Astrocyte of the cerebellum (primary cell): ENCODE data around the gene NNMT.

Experiments
- DNase-seq: peaks from one replicate; pipeline ENCODE4 v3.0.0-alpha.2; 2011; ENCODE audit warnings: low read depth
- H3K4me3 ChIP-seq: 2 replicates; pipeline ENCODE4 v1.5.1; 2011; ENCODE audit warnings: mild to moderate bottlenecking, low read depth, low read length, moderate library complexity
- in situ Hi-C: cut with HindIII; loops from 2 replicates; pipeline ENCODE4 v1.10.0; 2017; ENCODE audit warnings: low sequenced_read_pairs
- TF ChIP-seq, protein P1 (sequence below): IDR thresholded peaks from 2 replicates; pipeline ENCODE4 v1.5.1; 2012; ENCODE audit warnings: low read length, low read depth, moderate library complexity, mild to moderate bottlenecking; ENCODE audit errors: missing control alignments

NNMT gene

DNA sequence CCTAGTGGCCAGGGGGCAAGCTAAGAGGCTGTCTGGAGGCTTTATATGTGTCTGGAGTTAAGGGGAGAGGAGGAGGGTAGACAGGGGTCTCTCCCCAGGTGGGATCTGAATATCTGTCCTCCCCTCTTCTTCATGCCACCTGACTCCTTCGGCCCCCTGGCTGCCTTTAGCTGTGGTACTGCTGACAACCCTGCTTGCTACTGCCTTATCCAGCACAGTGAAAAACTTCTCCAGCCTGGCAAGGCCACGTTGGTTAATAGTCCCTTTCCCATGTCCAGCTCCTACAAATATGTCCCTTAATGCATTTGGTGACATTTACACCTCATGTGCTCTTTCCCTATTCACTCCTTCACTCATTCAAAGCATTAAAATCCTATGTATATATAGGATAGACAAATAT, 42.4 kb upstream of the NNMT start:
- TF ChIP-seq, protein P1, sequence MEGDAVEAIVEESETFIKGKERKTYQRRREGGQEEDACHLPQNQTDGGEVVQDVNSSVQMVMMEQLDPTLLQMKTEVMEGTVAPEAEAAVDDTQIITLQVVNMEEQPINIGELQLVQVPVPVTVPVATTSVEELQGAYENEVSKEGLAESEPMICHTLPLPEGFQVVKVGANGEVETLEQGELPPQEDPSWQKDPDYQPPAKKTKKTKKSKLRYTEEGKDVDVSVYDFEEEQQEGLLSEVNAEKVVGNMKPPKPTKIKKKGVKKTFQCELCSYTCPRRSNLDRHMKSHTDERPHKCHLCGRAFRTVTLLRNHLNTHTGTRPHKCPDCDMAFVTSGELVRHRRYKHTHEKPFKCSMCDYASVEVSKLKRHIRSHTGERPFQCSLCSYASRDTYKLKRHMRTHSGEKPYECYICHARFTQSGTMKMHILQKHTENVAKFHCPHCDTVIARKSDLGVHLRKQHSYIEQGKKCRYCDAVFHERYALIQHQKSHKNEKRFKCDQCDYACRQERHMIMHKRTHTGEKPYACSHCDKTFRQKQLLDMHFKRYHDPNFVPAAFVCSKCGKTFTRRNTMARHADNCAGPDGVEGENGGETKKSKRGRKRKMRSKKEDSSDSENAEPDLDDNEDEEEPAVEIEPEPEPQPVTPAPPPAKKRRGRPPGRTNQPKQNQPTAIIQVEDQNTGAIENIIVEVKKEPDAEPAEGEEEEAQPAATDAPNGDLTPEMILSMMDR: peak; percentile 6

DNA sequence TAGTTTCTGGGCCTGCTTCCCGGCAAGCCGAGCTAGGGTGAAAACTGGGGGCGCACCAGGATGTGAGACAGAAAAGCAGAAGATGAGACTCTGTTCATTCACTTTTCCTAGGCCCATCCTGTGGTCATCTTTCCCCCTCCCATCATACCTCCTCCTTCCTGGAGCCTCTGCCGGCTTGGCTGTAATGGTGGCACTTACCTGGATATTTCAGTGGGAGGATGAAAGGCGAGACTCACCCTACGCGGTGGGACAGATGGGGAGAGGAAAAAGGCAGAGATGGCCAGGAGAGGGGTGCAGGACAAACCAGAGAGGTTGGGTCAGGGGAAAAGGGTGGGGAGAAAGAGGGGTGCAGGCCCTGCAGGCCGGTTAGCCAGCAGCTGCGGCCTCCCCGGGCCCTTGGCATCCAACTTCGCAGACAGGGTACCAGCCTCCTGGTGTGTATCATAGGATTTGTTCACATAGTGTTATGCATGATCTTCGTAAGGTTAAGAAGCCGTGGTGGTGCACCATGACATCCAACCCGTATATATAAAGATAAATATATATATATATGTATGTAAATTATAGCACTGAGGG, 41.5 kb upstream of the NNMT start:
- TF ChIP-seq, protein P1: no peak
- in situ Hi-C loops: loop anchor here (5.0 kb wide), 1 partner anchor 87 kb away; no protein-coding TSS in a partner anchor
- DNase-seq: no peak
- H3K4me3 ChIP-seq: no peak overlapping the region

More for the DNA sequence above, 42.4 kb upstream of the NNMT start:
- DNase-seq: no peak
- in situ Hi-C loops: no loop called here
- H3K4me3 ChIP-seq: no peak overlapping the region

DNA sequence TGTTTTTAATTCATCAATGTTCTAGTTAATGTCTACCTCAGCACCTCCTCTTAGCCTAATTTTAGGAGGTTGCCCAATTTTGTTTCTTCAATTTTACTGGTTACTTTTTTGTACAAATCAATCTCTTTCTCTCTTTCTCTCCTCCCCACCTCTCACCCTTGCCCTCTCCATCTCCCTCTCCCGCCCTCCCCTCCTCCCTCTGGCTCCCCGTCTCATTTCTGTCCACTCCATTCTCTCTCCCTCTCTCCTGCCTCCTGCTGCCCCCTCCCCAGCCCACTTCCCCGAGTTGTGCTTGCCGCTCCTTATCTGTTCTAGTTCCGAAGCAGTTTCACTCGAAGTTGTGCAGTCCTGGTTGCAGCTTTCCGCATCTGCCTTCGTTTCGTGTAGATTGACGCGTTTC, 40.9 kb upstream of the NNMT start:
- no peak overlapping the region for H3K4me3 ChIP-seq
- DNase-seq: no peak
- in situ Hi-C loops: loop anchor here (5.0 kb wide), 1 partner anchor 88 kb away; no protein-coding TSS in a partner anchor
- TF ChIP-seq, protein P1: no peak

DNA sequence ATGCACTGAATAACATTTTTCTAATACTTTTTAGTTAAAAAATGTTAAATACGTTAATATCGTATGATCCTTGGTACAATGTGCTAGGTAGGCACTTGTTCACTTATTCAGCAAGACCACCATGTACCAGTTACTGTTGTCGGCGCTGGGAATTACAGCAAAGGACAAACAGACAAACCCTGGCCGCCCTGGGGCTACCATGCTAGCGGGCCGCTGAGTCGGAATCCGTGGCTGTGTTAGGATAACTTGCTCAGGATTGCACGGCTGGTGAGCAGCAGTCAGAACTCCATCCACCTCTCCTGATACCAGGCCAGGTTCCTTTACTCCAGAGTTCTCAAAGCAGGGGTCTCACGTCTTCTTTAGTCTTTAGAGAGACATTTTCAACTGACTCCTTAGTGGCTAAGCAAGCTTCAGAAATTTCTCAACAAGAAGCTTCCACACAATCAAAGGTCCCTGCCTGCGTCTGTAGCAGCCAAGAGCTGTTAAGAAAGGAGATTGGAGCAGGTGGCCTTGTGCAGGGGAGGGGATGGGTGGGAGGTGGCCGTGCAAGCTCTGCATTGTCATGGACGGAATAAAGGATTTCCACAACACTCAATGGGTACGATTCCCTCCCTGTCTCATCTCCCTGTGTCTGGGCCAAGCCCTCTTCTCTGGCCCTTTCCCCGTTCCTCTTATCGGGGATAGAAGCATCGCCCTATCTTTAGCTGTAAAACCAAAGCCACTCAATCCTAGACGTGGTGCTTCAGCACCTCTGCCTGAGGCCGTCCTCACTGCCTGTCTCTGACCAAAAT, 39.8 kb upstream of the NNMT start:
- in situ Hi-C loops: loop anchor here (5.0 kb wide), 1 partner anchor 89 kb away; no protein-coding TSS in a partner anchor
- H3K4me3 ChIP-seq: no peak overlapping the region
- no peak for DNase-seq
- TF ChIP-seq, protein P1: no peak

DNA sequence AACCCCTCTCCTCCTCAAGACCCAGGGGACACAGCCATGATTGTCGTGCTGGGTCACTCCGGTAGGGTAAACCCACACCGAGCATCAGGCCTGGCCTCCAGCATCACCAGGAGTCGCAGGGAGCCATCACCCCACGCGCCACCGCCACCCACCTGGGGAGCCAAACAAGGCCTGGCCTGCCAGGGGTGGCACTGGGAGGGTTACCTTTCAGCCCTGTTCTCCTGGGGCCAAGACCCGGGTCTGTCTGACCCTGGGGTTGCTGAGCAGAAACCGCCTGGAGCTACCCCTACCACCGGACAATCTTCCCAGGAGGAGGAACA, 39.3 kb upstream of the NNMT start:
- no peak overlapping the region for H3K4me3 ChIP-seq
- in situ Hi-C loops: loop anchor here (5.0 kb wide), 1 partner anchor 90 kb away; no protein-coding TSS in a partner anchor
- TF ChIP-seq, protein P1: no peak
- no peak for DNase-seq

DNA sequence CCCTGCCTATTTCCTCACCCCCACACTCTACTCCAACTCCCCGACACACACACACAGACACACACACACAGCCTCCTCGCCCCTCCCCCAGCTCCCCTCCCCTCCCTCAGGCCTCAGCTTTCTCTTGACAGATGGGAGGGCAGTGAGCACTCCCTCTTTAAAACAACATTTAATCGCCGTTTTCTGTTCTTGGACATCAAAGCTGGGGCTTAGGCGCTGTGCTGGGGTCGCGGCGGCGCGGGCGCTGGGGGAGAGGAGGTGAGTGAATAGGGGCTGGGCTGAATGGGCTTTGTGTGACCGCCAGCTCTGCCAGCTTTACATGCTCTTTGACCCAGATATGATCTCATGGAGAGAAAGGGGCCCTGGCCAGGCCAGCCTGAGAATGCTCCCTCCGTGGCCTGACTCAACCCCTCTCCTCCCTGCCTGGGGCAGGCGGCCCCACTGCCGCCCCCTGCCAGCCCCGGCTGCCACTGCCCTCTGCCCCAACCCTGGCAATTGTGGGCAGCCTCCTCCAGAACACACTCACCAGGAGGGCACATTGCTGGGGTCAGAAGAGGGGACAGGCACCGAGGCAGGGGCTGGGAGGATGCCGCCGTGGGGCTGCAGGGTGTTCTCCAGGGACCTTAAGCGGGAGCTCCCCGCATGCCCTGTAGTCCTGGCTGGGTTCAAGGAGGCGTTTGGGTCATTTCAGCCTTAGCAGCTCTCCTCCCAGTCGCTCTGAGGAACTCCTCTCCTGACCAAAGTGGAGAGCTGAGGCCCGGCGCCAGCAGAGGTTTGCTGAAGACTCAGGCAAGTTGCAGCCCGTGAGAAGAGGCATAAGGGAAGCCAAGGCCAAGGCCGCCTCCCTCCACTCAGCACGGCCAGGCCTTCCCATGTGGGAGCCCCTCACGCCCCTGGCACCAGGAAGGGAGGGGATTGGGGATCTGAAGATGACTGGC, 38.3 kb upstream of the NNMT start:
- TF ChIP-seq, protein P1: peak; percentile 48
- in situ Hi-C loops: loop anchor here (5.0 kb wide), 1 partner anchor 91 kb away; no protein-coding TSS in a partner anchor
- no peak for DNase-seq
- no peak overlapping the region for H3K4me3 ChIP-seq
